Measurements from ENCODE around the gene HCN3. TPM values are rescaled to one million over a fixed set of nuclear protein-coding genes. Genes with fewer than 3 reads are reported as not detected.

Gene HCN3
- total and polyA plus RNA-seq, 2 of the 8 experiments (the other 6 are each of a cell fraction or from before 2014, with no cell fraction given) = 6.4 to 7.3 TPM

GRCh38 chr1:155334962-155335361, 57.7 kb downstream of the HCN3 start (continued):
- no peak for TF ChIP-seq TCF12 (IDR thresholded peaks at IDR 0.05; ENCODE audit: low read depth, low read length)
- TF ChIP-seq HDAC6 (IDR thresholded peaks at IDR 0.05; ENCODE audit: low read depth, low read length) = no peak
- TF ChIP-seq E2F6 (IDR thresholded peaks at IDR 0.05) = no peak
- no peak for TF ChIP-seq CHD2 (IDR thresholded peaks at IDR 0.05; ENCODE audit: low read length)
- no peak for TF ChIP-seq POU5F1 (IDR thresholded peaks at IDR 0.05; ENCODE audit: low read depth, low read length)
- TF ChIP-seq NRF1 (IDR thresholded peaks at IDR 0.05; ENCODE audit: low read depth, low read length) = no peak
- TF ChIP-seq TEAD4 (IDR thresholded peaks at IDR 0.05; ENCODE audit: low read depth, low read length) = no peak
- TF ChIP-seq SIRT6 (IDR thresholded peaks at IDR 0.05; ENCODE audit: low read length) = no peak

Other genes with a start within 250 kb of the HCN3 start
- gene DCST2, start 243.7 kb upstream of the HCN3 start, total RNA-seq (2021; fragmentation: NEBNext Ultra II Directional; extraction: Animal tissue kit (Norgen Biotek cat#: 25700)) = 0.43 TPM in 1 of 2 replicates, not detected in the other
- 1.7 and 2.1 TPM in 2 replicates for gene DCST2, start 243.7 kb upstream of the HCN3 start, polyA plus RNA-seq (2011; rRNA removed)
- gene DCST1, start 243.6 kb upstream of the HCN3 start, total RNA-seq (2021; fragmentation: NEBNext Ultra II Directional; extraction: Animal tissue kit (Norgen Biotek cat#: 25700)) = not detected in 2 replicates
- gene DCST1, start 243.6 kb upstream of the HCN3 start, polyA plus RNA-seq (2011; rRNA removed) = 0.03 TPM in 1 of 2 replicates, not detected in the other
- gene ADAM15, start 226.1 kb upstream of the HCN3 start, total RNA-seq (2021; fragmentation: NEBNext Ultra II Directional; extraction: Animal tissue kit (Norgen Biotek cat#: 25700)) = 32.2 and 32.9 TPM in 2 replicates
- 37.6 and 51.2 TPM in 2 replicates for gene ADAM15, start 226.1 kb upstream of the HCN3 start, polyA plus RNA-seq (2011; rRNA removed)
- 18.5 and 21.9 TPM in 2 replicates for gene EFNA4, start 213.7 kb upstream of the HCN3 start, total RNA-seq (2021; fragmentation: NEBNext Ultra II Directional; extraction: Animal tissue kit (Norgen Biotek cat#: 25700))
- 23.2 and 23.9 TPM in 2 replicates for gene EFNA4, start 213.7 kb upstream of the HCN3 start, polyA plus RNA-seq (2011; rRNA removed)
- 10.8 and 11.6 TPM in 2 replicates for gene EFNA3, start 198.6 kb upstream of the HCN3 start, total RNA-seq (2021; fragmentation: NEBNext Ultra II Directional; extraction: Animal tissue kit (Norgen Biotek cat#: 25700))
- gene EFNA3, start 198.6 kb upstream of the HCN3 start, polyA plus RNA-seq (2011; rRNA removed) = 13.8 and 18.7 TPM in 2 replicates
- 4.0 and 4.9 TPM in 2 replicates for gene EFNA1, start 149.6 kb upstream of the HCN3 start, total RNA-seq (2021; fragmentation: NEBNext Ultra II Directional; extraction: Animal tissue kit (Norgen Biotek cat#: 25700))
- 11.8 and 14.6 TPM in 2 replicates for gene EFNA1, start 149.6 kb upstream of the HCN3 start, polyA plus RNA-seq (2011; rRNA removed)
- gene SLC50A1, start 141.6 kb upstream of the HCN3 start, total RNA-seq (2021; fragmentation: NEBNext Ultra II Directional; extraction: Animal tissue kit (Norgen Biotek cat#: 25700)) = 36.5 and 41.6 TPM in 2 replicates
- 80.7 and 90.8 TPM in 2 replicates for gene SLC50A1, start 141.6 kb upstream of the HCN3 start, polyA plus RNA-seq (2011; rRNA removed)
- gene DPM3, start 136.9 kb upstream of the HCN3 start, total RNA-seq (2021; fragmentation: NEBNext Ultra II Directional; extraction: Animal tissue kit (Norgen Biotek cat#: 25700)) = 44.8 and 49.3 TPM in 2 replicates
- 227 and 349 TPM in 2 replicates for gene DPM3, start 136.9 kb upstream of the HCN3 start, polyA plus RNA-seq (2011; rRNA removed)
- 146 TPM in 2 replicates for gene KRTCAP2, start 104.2 kb upstream of the HCN3 start, total RNA-seq (2021; fragmentation: NEBNext Ultra II Directional; extraction: Animal tissue kit (Norgen Biotek cat#: 25700))
- 317 and 419 TPM in 2 replicates for gene KRTCAP2, start 104.2 kb upstream of the HCN3 start, polyA plus RNA-seq (2011; rRNA removed)
- gene TRIM46, start 103.6 kb upstream of the HCN3 start, total RNA-seq (2021; fragmentation: NEBNext Ultra II Directional; extraction: Animal tissue kit (Norgen Biotek cat#: 25700)) = 15.0 and 15.5 TPM in 2 replicates
- gene TRIM46, start 103.6 kb upstream of the HCN3 start, polyA plus RNA-seq (2011; rRNA removed) = 21.6 and 34.7 TPM in 2 replicates
- gene THBS3, start 69.6 kb upstream of the HCN3 start, total RNA-seq (2021; fragmentation: NEBNext Ultra II Directional; extraction: Animal tissue kit (Norgen Biotek cat#: 25700)) = 2.6 and 3.0 TPM in 2 replicates
- gene THBS3, start 69.6 kb upstream of the HCN3 start, polyA plus RNA-seq (2011; rRNA removed) = 3.5 and 5.0 TPM in 2 replicates
- gene MTX1, start 68.8 kb upstream of the HCN3 start, total RNA-seq (2021; fragmentation: NEBNext Ultra II Directional; extraction: Animal tissue kit (Norgen Biotek cat#: 25700)) = 47.9 and 55.0 TPM in 2 replicates
- gene MTX1, start 68.8 kb upstream of the HCN3 start, polyA plus RNA-seq (2011; rRNA removed) = 131 and 161 TPM in 2 replicates
- 52.2 and 55.4 TPM in 2 replicates for gene ENTREP3, start 22.0 kb upstream of the HCN3 start, total RNA-seq (2021; fragmentation: NEBNext Ultra II Directional; extraction: Animal tissue kit (Norgen Biotek cat#: 25700))
- 22.8 and 39.1 TPM in 2 replicates for gene ENTREP3, start 22.0 kb upstream of the HCN3 start, polyA plus RNA-seq (2011; rRNA removed)
- 48.9 and 50.0 TPM in 2 replicates for gene SCAMP3, start 15.1 kb upstream of the HCN3 start, total RNA-seq (2021; fragmentation: NEBNext Ultra II Directional; extraction: Animal tissue kit (Norgen Biotek cat#: 25700))
- gene SCAMP3, start 15.1 kb upstream of the HCN3 start, polyA plus RNA-seq (2011; rRNA removed) = 143 and 151 TPM in 2 replicates
- 58.2 and 62.2 TPM in 2 replicates for gene CLK2, start 4.0 kb upstream of the HCN3 start, total RNA-seq (2021; fragmentation: NEBNext Ultra II Directional; extraction: Animal tissue kit (Norgen Biotek cat#: 25700))
- gene CLK2, start 4.0 kb upstream of the HCN3 start, polyA plus RNA-seq (2011; rRNA removed) = 76.0 and 98.8 TPM in 2 replicates
- 2.3 and 2.4 TPM in 2 replicates for gene PKLR, start 24.0 kb downstream of the HCN3 start, total RNA-seq (2021; fragmentation: NEBNext Ultra II Directional; extraction: Animal tissue kit (Norgen Biotek cat#: 25700))
- gene PKLR, start 24.0 kb downstream of the HCN3 start, polyA plus RNA-seq (2011; rRNA removed) = 7.5 and 9.9 TPM in 2 replicates
- 368 and 370 TPM in 2 replicates for gene FDPS, start 31.4 kb downstream of the HCN3 start, total RNA-seq (2021; fragmentation: NEBNext Ultra II Directional; extraction: Animal tissue kit (Norgen Biotek cat#: 25700))
- gene FDPS, start 31.4 kb downstream of the HCN3 start, polyA plus RNA-seq (2011; rRNA removed) = 234 and 267 TPM in 2 replicates
- gene RUSC1, start 43.4 kb downstream of the HCN3 start, total RNA-seq (2021; fragmentation: NEBNext Ultra II Directional; extraction: Animal tissue kit (Norgen Biotek cat#: 25700)) = 54.6 and 59.8 TPM in 2 replicates
- gene RUSC1, start 43.4 kb downstream of the HCN3 start, polyA plus RNA-seq (2011; rRNA removed) = 90.4 and 117 TPM in 2 replicates

Measured in H1 (cell line).